Activated T-cell treated with anti-CD3 and anti-CD28 coated beads, Interleukin-2, amount 50 U/mL, for 72 hours (primary cell): ENCODE measurements around the gene ATP6V0A1. TPM values are rescaled to one million over a fixed set of nuclear protein-coding genes. Genes with fewer than 3 reads are reported as not detected.
"Not testable (repeated sequence)": the region's sequence is repeated elsewhere in the genome, so short reads cannot be mapped to it uniquely, and the experiment has no call there.

Experiments used
- ATAC-seq, 2 donors: fragments of 150-1000 bp; cut with Tn5 transposase; replicated peaks in 1 of 2; 2 replicates each; pipeline ENCODE4 v1.10.0; 2021; ENCODE audit warnings: moderate library complexity in 2 of 2, mild to moderate bottlenecking in 1 of 2
- DNase-seq, 2 donors: peaks; one replicate each; pipeline ENCODE4 v3.0.0; 2021 to 2022; ENCODE audit warnings: mixed read lengths in 1 of 2
- H3K27ac Mint-ChIP-seq: one replicate; pipeline ENCODE4 v1.8.0; 2022; ENCODE audit warnings: mild to moderate bottlenecking, moderate library complexity, mixed read lengths
- H3K27me3 Mint-ChIP-seq: one replicate; pipeline ENCODE4 v1.8.0; 2022; ENCODE audit warnings: low read depth, mixed read lengths
- H3K36me3 Mint-ChIP-seq, 2 donors: one replicate each; pipeline ENCODE4 v1.8.0; 2022; ENCODE audit warnings: mixed read lengths in 2 of 2, mild to moderate bottlenecking in 1 of 2; ENCODE audit not compliant: insufficient read depth in 2 of 2
- H3K4me1 Mint-ChIP-seq: one replicate; pipeline ENCODE4 v1.8.0; 2022; ENCODE audit warnings: low read depth, mixed read lengths
- H3K4me3 Mint-ChIP-seq, 2 donors: one replicate each; pipeline ENCODE4 v1.8.0; 2022; ENCODE audit warnings: mild to moderate bottlenecking in 2 of 2, mixed read lengths in 2 of 2, moderate library complexity in 2 of 2
- H3K9me3 Mint-ChIP-seq, 2 donors: one replicate each; pipeline ENCODE4 v1.8.0; 2022; ENCODE audit warnings: mixed read lengths in 2 of 2
- total RNA-seq, 2 donors: library from RNA; stranded (reverse); gene quantifications; one replicate each; pipeline ENCODE4 v1.2.3, GENCODE V29; 2022

The ATP6V0A1 gene
- total RNA-seq, 2 donors from 2014 or later = 22.1 TPM

DNA sequence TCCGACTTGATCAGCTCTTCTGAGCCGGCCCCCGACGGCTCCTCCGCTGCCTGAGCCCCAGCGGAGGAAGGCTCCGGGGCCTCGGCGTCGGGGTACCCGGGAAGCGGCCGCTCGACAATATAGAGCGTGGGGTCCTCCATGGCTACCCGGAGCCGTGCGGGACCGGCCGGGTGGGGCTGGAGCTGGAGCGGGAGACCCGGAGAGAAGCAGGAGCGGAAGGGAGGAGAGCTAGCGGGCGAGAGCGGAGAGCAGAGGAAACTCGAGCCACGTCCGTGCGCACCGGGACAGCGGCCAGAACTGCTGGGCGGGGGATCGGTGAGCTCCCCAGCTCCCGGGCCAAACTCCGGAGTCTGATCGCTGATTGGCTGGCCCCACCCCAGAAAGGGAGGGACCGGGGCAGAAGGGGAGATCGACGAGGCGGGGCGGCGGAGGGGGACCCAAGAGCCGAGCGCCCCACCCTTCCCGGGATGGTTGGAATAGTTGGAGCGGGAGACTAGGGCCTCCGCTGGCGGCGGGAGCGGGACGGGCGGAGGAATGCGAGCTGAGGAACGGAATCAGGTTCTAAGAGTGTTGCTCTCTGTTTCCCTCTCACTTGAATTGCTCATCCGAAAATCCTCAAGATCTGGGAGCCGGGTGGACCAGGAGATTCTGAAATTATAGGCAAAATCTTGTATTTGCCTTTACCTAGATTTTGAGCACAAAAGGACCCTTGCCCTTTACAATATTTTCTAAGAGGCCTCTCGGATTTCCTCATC, 35.5 kb upstream of the ATP6V0A1 start, which contains the start of gene CAVIN1:
Gene CAVIN1, minus strand, starts transcription at position 299 of the 755 bp plus-strand sequence. Its CDS starts 159 bp downstream, at position 140.
- Mint-ChIP-seq H3K4me1 (peaks cover 31% of the 10 kb centered on the region), H3K4me3 (peak within 1 kb of the TSS; percentile 82 to 91), H3K27ac (no peak within 1 kb of the TSS), H3K36me3 (no peaks in the 10 kb centered on the region), H3K27me3 (peaks cover 40% of the 10 kb centered on the region), H3K9me3 (no peaks in the 10 kb centered on the region)
- ATAC-seq (peak; percentile 44 to 51), DNase-seq (peak; percentile 50 to 52)

DNA sequence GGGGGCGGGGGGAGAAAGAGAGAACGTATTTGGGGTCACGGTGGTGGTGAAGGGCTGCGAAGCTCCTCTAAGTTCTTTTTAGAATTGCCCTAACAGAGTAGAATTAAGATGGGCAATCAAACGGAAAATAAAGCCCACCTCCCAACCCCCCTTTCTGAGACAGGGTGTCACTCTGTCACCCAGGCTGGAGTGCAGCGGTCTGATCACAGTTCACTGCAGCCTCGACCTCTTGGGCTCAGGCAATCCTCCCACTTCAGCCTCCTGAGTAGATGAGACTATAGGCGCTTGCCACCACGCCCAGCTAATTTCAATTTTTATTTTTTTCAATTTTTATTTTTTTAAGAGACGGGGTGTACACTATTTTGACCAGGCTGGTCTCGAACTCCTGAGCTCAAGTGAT, 34.9 kb upstream of the ATP6V0A1 start:
- Mint-ChIP-seq H3K9me3 (no peaks in the 10 kb centered on the region), H3K4me1 (peaks cover 31% of the 10 kb centered on the region), H3K36me3 (no peaks in the 10 kb centered on the region), H3K4me3 (peak overlapping the region in 1 of 2 donors; percentile 91), H3K27me3 (peaks cover 46% of the 10 kb centered on the region), H3K27ac (no peak overlapping the region)
- no peak for DNase-seq
- ATAC-seq = no peak

DNA sequence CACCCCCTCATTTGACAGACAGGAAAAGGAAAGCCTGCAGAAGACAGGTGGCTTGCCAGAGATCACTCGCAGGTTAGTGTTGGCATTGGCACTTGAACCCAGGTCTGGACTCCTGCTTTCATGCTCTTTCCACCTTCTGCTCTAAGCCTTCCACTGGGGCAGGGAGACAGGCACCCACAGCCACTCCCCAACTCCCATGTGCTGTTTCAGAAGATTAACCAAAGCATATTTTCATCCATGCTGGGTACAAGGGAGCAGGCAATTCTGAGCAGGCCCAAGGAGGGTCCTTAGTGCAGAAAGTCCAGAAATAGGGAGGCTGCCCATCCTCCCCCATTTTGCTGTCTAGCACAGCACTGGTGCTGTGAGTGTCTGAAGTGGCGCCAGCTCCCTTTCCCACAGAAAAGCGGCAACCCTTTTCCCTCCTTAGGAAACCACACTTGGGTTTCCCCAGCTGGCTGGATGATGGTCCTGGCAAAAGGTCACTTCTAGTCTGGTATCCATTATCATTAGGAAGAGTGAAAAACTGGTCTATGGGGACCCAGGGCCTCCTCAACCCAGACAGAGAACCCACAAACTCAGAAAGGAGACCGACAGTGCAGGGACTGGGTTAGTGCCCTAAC, 33.6 kb upstream of the ATP6V0A1 start:
- H3K9me3 Mint-ChIP-seq = no peaks in the 10 kb centered on the region
- H3K4me3 Mint-ChIP-seq = no peak overlapping the region
- DNase-seq = no peak
- peaks cover 22% of the 10 kb centered on the region for H3K4me1 Mint-ChIP-seq
- H3K36me3 Mint-ChIP-seq = no peaks in the 10 kb centered on the region
- H3K27me3 Mint-ChIP-seq = peaks cover 52% of the 10 kb centered on the region
- H3K27ac Mint-ChIP-seq = no peak overlapping the region
- no peak for ATAC-seq

DNA sequence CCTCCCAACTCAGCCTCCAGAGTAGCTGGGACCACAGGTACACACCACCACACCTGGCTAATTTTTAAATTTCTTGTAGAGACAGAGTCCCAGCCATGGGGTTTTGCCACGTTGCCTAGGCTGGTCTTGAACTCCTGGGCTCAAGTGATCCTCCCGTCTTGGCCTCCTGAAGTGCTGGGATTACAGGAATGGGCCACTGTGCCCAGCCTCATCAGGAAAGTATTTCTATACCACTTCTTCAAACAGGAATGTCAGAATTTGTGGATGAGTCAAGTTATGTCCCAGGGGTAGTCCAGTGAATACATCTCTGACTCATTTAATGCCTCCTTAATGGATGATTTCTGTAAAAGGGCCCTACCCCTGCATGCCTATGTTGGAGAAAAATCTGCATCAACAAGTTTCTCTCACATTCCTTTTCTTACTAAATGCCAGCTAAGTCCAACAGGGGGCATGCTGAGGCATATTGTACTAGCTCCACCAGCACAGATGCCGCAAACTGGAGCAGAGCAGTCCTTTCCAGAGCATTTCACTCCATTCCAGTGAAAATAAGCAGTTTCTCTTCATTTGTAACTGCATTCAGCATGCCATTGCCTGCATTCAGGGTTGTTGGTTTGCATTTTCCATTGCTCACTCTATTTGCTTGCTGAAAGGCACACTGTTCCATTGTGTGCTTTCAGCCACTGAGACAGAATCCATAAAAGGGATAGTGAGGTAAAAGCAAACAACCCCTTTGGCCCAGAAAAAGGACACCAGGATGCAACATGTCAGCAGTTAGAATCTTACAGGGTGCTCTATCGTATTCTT, 30.3 kb upstream of the ATP6V0A1 start:
- no peak overlapping the region for H3K27ac Mint-ChIP-seq

DNA sequence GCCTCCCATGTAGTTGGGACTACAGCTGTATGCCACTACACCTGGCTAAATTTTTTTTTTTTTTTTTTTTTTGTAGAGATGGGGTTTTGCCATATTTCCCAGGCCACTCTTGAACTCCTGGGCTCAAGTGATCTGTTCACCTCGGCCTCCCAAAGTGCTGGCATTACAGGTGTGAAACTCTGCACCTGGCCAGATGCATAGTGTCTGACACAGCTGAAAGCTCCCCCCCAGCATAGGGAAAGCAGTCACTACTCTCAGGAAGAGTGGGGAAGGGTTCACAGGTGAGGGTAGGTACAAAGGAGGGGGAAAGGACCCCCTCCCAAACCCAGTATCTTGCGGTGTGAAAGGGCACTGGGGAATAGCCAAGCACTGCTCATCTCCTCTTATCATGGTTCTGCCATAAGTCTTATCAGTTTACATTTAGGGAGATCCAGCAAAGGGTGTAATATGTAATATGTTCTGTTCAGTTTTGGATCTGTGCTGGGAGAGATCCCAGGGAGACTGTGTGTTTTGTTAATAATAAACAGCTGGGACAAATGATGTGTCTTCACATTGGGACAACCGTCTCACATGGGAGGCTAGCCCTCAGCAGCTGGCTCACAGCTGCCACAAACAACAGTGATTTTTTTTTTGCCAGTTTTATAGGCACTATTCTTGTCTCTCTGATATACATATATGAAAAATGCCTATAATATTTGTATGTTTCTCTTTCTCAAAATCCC, 28.8 kb upstream of the ATP6V0A1 start:
- no peak for ATAC-seq
- H3K9me3 Mint-ChIP-seq = no peaks in the 10 kb centered on the region
- no peaks in the 10 kb centered on the region for H3K4me1 Mint-ChIP-seq
- H3K4me3 Mint-ChIP-seq = no peak overlapping the region
- H3K27me3 Mint-ChIP-seq = peaks cover 43% of the 10 kb centered on the region
- no peak for DNase-seq
- no peaks in the 10 kb centered on the region for H3K36me3 Mint-ChIP-seq
- H3K27ac Mint-ChIP-seq = no peak overlapping the region

More for the DNA sequence above, 30.3 kb upstream of the ATP6V0A1 start:
- Mint-ChIP-seq H3K4me3 (no peak overlapping the region), H3K36me3 (no peaks in the 10 kb centered on the region), H3K27me3 (peaks cover 43% of the 10 kb centered on the region), H3K9me3 (no peaks in the 10 kb centered on the region), H3K4me1 (no peaks in the 10 kb centered on the region)
- DNase-seq (peak in 1 of 2 donors; percentile 45), ATAC-seq (peak; percentile 32 to 59)

DNA sequence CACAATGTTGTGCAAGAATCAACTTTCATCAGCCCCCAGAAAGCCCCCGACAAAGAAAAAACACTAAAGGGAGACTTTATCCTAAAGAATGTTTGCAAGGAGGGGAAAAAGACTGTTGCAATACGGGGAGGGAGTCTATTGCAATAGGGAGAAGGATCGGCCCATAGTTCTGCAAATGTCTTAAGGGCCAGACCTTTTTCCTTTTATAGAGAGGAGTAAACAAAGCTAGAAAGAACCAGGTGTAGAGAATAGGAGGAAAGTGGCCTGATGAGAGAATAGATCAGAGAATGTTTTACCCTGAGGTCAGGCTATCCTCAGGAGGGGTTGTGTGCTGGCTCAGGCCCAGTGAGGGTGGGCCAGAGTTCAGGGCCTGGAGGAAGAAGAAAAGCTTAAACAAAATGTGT, 26.9 kb upstream of the ATP6V0A1 start:
- no peak for ATAC-seq
- DNase-seq = no peak
- Mint-ChIP-seq H3K4me3 (no peak overlapping the region), H3K36me3 (no peaks in the 10 kb centered on the region), H3K27me3 (peaks cover 40% of the 10 kb centered on the region), H3K9me3 (no peaks in the 10 kb centered on the region), H3K27ac (no peak overlapping the region), H3K4me1 (no peaks in the 10 kb centered on the region)

DNA sequence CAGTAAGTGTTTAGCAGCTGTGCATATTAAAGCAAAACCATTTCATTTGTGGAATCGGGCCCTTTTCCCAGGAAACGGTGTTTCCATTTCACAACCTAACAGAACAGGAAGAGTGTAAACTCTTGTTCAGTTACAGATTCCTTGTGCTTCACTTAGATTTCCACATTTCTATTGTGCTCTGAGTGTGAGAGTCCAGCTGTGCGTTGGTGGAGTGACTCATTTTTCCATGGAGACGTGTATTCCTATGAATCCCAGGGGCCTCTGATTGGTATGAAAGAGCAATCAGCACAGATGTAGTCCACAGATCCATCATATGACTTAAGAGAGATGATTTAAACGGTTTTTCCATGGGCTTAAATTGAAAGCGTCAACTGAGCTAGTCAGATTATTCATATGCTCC, 22.3 kb upstream of the ATP6V0A1 start:
- DNase-seq (no peak), ATAC-seq (no peak)
- no peak overlapping the region for H3K4me3 Mint-ChIP-seq
- no peaks in the 10 kb centered on the region for H3K36me3 Mint-ChIP-seq
- H3K27ac Mint-ChIP-seq = no peak overlapping the region
- H3K27me3 Mint-ChIP-seq = peaks cover 16% of the 10 kb centered on the region
- H3K9me3 Mint-ChIP-seq = no peaks in the 10 kb centered on the region
- H3K4me1 Mint-ChIP-seq = peaks cover 2% of the 10 kb centered on the region

DNA sequence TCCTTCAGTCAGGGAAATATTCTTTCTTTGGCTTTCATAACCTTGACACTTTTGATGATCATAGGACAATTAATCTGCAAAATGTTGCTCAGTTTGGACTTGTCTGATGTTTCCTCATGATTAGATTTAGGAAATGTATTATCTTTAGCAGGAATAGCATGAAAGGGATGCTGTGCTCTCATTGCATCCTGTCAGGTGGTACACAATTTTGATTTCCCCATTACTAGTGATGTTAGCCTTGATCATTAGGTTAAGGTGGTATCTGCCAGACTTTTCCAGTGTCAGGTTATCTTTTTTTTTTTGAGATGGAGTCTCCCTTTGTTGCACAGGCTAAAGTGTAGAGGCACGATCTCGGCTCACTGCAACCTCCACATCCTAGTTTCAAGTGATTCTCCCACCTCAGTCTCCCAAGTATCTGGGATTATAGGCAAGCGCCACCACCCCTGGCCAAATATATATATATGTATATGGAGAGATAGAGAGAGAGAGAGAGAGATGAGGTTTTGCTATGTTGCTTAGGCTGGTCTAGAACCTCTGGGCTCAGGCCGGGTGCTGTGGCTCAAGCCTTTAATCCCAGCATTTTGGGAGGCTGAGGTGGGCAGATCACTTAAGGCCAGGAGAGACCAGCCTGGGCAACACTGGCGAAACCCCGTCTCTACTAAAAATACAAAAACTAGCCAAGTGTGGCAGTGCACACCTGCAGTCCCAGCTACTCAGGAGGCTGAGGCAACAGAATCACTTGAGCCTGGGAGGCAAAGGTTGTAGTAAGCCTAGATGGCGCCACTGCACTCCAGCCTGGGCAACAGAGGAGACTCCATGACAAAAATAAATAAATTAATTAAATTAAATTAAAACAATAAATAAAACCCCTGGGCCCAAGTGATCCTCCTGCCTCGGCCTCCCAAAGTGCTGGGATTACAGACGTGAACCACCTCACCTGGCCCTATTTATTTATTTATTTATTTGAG, 19.8 kb upstream of the ATP6V0A1 start:
- Mint-ChIP-seq H3K36me3 (no peaks in the 10 kb centered on the region), H3K27ac (no peak overlapping the region)
- ATAC-seq = no peak

DNA sequence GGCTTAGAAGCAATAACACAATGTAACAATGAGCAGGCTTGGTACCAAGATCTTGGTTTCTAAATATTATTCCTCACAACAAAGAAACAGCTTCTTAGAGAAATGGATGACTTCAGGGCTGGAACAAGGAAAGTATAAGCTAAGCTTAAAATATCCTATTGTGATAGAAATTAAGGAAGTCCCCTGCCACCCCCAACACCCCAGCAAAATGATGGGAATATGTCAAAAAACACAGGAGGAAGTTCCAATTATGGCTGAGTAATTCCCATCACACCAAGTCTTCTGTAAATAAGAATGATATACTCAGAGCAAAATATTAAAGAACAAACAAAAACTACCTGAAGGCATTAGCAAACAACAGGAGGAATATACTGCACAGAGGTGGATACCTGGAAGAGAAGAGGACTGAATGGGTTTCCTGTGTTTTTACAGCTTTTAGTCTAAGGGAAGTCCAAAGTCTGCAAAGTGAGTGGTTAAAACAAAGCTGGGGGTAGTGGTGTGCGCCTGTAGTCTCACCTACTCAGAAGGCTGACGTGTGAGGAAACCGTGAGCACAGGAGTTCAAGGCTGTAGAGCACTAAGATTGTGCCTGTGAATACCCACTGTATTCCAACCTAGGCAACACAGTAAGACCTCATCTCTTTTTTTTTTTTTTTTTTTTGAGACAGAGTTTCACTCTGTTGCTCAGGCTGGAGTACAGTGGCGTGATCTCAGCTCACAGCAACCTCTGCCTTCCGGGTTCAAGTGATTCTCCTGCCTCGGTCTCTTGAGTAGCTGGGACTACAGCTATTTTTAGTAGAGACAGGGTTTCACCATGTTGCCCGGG, 17.1 kb upstream of the ATP6V0A1 start:
- no peaks in the 10 kb centered on the region for H3K27me3 Mint-ChIP-seq
- peak overlapping the region in 1 of 2 donors; percentile 40 for H3K4me3 Mint-ChIP-seq
- no peaks in the 10 kb centered on the region for H3K36me3 Mint-ChIP-seq
- H3K9me3 Mint-ChIP-seq = no peaks in the 10 kb centered on the region
- ATAC-seq (peak; percentile 22 to 79), DNase-seq (peak in 1 of 2 donors; percentile 15)
- no peak overlapping the region for H3K27ac Mint-ChIP-seq
- H3K4me1 Mint-ChIP-seq = peaks cover 13% of the 10 kb centered on the region

More for the DNA sequence above, 19.8 kb upstream of the ATP6V0A1 start:
- Mint-ChIP-seq H3K9me3 (no peaks in the 10 kb centered on the region), H3K4me1 (peaks cover 8% of the 10 kb centered on the region), H3K4me3 (no peak overlapping the region), H3K27me3 (peaks cover 4% of the 10 kb centered on the region)
- DNase-seq = peak; percentile 30 to 49

DNA sequence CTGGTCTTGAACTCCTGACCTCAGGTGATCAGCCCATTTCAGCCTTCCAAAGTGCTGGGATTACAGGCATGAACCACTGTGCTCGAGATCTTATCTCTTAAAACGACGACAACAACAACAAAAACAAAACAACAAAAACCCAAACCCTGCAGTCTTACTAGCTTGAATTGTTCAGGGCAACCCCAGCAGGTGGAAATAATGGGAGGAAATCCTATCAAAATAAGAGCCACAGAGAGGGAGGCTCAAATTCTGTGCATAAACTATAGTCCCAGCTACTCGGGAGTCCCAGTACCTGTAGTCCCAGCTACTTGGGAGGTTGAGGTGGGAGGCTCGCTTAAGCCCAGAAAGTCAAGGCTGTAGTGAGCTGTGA, 16.5 kb upstream of the ATP6V0A1 start:
- ATAC-seq = no peak
- Mint-ChIP-seq H3K4me3 (peak overlapping the region in 1 of 2 donors; percentile 10), H3K36me3 (no peaks in the 10 kb centered on the region), H3K27ac (no peak overlapping the region), H3K27me3 (no peaks in the 10 kb centered on the region), H3K4me1 (peaks cover 15% of the 10 kb centered on the region), H3K9me3 (no peaks in the 10 kb centered on the region)
- DNase-seq = no peak

DNA sequence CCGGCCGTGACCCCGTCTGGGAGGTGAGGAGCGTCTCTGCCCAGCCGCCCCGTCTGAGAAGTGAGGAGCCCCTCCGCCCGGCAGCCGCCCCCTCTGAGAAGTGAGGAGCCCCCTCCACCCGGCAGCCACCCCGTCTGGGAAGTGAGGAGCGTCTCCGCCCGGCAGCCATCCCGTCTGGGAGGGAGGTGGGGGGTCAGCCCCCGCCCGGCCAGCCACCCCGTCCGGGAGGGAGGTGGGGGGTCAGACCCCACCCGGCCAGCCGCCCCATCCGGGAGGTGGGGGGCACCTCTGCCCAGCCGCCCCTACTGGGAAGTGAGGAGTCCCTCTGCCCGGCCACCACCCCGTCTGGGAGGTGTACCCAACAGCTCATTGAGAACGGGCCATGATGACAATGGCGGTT, 9.5 kb upstream of the ATP6V0A1 start:
- H3K4me1 Mint-ChIP-seq, H3K9me3 Mint-ChIP-seq, ATAC-seq, H3K27ac Mint-ChIP-seq, H3K4me3 Mint-ChIP-seq, H3K27me3 Mint-ChIP-seq, DNase-seq, H3K36me3 Mint-ChIP-seq: not testable (repeated sequence)
